Loucy (cell line): ENCODE results near the gene SPPL2C.

ENCODE experiments used
- H2AFZ ChIP-seq: fragments of 200-600 bp; sonication (generic); 2 replicates; pipeline ENCODE4 v1.6.0; 2016; ENCODE audit warnings: antibody characterized with exemption, mild to moderate bottlenecking, low read length, moderate library complexity
- H3F3A ChIP-seq: fragments of 200-600 bp; 2 replicates; pipeline ENCODE4 v1.6.0; 2016; ENCODE audit warnings: antibody characterized with exemption, low read depth, mild to moderate bottlenecking
- H3K27me3 ChIP-seq: fragments of 200-600 bp; sonication (generic); 2 replicates; pipeline ENCODE4 v1.6.1; 2014; ENCODE audit warnings: low read length, mild to moderate bottlenecking; ENCODE audit not compliant: insufficient read depth, poor library complexity, severe bottlenecking
- H3K36me3 ChIP-seq: fragments of 200-600 bp; sonication (generic); 2 replicates; pipeline ENCODE4 v1.6.1; 2016; ENCODE audit warnings: low read length; ENCODE audit not compliant: insufficient read depth
- H3K4me1 ChIP-seq: fragments of 200-600 bp; sonication (generic); 2 replicates; pipeline ENCODE4 v1.5.1; 2014; ENCODE audit warnings: low read length, mild to moderate bottlenecking; ENCODE audit not compliant: insufficient read depth, poor library complexity, severe bottlenecking
- H3K4me2 ChIP-seq: fragments of 200-600 bp; sonication (generic); 2 replicates; pipeline ENCODE4 v1.6.0; 2014; ENCODE audit warnings: antibody characterized with exemption, low read length, low read depth, mild to moderate bottlenecking; ENCODE audit not compliant: poor library complexity, severe bottlenecking
- H3K4me3 ChIP-seq: fragments of 200-600 bp; sonication (generic); 2 replicates; pipeline ENCODE4 v1.5.1; 2014; ENCODE audit warnings: low read length, mild to moderate bottlenecking, mixed read lengths; ENCODE audit not compliant: poor library complexity, severe bottlenecking
- H3K79me2 ChIP-seq: fragments of 200-600 bp; sonication (generic); 2 replicates; pipeline ENCODE4 v1.6.1; 2014; ENCODE audit warnings: low read length; ENCODE audit not compliant: insufficient read depth
- H3K9ac ChIP-seq: fragments of 200-600 bp; sonication (generic); 2 replicates; pipeline ENCODE4 v1.6.0; 2014; ENCODE audit warnings: mild to moderate bottlenecking, low read depth, low read length, moderate library complexity; ENCODE audit not compliant: poor library complexity, severe bottlenecking
- H3K9me2 ChIP-seq: fragments of 200-600 bp; sonication (generic); replicated peaks from 2 replicates; pipeline ENCODE4 v1.6.1; 2016; ENCODE audit warnings: low read depth, low read length, mixed read lengths
- H3K9me3 ChIP-seq: fragments of 200-600 bp; sonication (generic); 2 replicates; pipeline ENCODE4 v1.6.1; 2014; ENCODE audit warnings: mild to moderate bottlenecking, antibody characterized with exemption, low read length, low read depth; ENCODE audit not compliant: insufficient read depth
- H4K20me1 ChIP-seq: fragments of 200-600 bp; sonication (generic); 2 replicates; pipeline ENCODE4 v1.6.0; 2014; ENCODE audit warnings: antibody characterized with exemption, low read length, mild to moderate bottlenecking; ENCODE audit not compliant: insufficient read depth, poor library complexity, severe bottlenecking
- CTCF ChIP-seq: fragments of 200-600 bp; sonication (generic); conservative IDR thresholded peaks from 2 replicates; pipeline ENCODE4 v1.5.1; 2014; ENCODE audit warnings: mild to moderate bottlenecking, antibody characterized with exemption, low read length
- EZH2phosphoT487 ChIP-seq: fragments of 200-600 bp; IDR thresholded peaks from 2 replicates; pipeline ENCODE4 v1.6.1; 2018; ENCODE audit warnings: antibody characterized with exemption, mild to moderate bottlenecking, moderate library complexity, borderline replicate concordance

SPPL2C gene

GRCh38 chr17:45833920-45834319 lies 10.8 kb upstream of the SPPL2C start:
- Histone ChIP-seq H3K27me3 (no peaks in the 10 kb centered on the region), H2AFZ (no peak overlapping the region), H3K9me2 (no peaks in the 10 kb centered on the region), H3K79me2 (no peaks in the 10 kb centered on the region), H3K9ac (no peak overlapping the region), H3K4me2 (no peak overlapping the region), H4K20me1 (no peaks in the 10 kb centered on the region), H3F3A (no peaks in the 10 kb centered on the region), H3K9me3 (no peaks in the 10 kb centered on the region), H3K4me1 (no peaks in the 10 kb centered on the region), H3K4me3 (no peak overlapping the region), H3K36me3 (no peaks in the 10 kb centered on the region)
- TF ChIP-seq CTCF, result no peak
- TF ChIP-seq EZH2phosphoT487, result no peak

- Histone ChIP-seq H3K4me1 (no peaks in the 10 kb centered on the region), H3K36me3 (no peaks in the 10 kb centered on the region), H3K9me3 (no peaks in the 10 kb centered on the region), H3F3A (no peaks in the 10 kb centered on the region), H3K9ac (no peak overlapping the region), H3K27me3 (no peaks in the 10 kb centered on the region), H4K20me1 (no peaks in the 10 kb centered on the region), H3K9me2 (no peaks in the 10 kb centered on the region), H3K4me2 (no peak overlapping the region), H3K79me2 (no peaks in the 10 kb centered on the region), H2AFZ (no peak overlapping the region), H3K4me3 (no peak overlapping the region)
- no peak for TF ChIP-seq CTCF
- TF ChIP-seq EZH2phosphoT487, result no peak
Measured at GRCh38 chr17:45834471-45835396, 9.9 kb upstream of the SPPL2C start.

- Histone ChIP-seq H3K79me2 (no peaks in the 10 kb centered on the region), H3K27me3 (no peaks in the 10 kb centered on the region), H3K36me3 (no peaks in the 10 kb centered on the region), H3K9me2 (no peaks in the 10 kb centered on the region), H2AFZ (no peak overlapping the region), H3K4me1 (no peaks in the 10 kb centered on the region), H3K9me3 (no peaks in the 10 kb centered on the region), H3F3A (no peaks in the 10 kb centered on the region), H4K20me1 (no peaks in the 10 kb centered on the region), H3K4me2 (no peak overlapping the region), H3K4me3 (no peak overlapping the region), H3K9ac (no peak overlapping the region)
- no peak for TF ChIP-seq CTCF
- no peak for TF ChIP-seq EZH2phosphoT487
Measured at GRCh38 chr17:45835481-45835880, 9.2 kb upstream of the SPPL2C start.
